ENCODE measurements around the gene RBM24.

GRCh38 chr6:17277256-17277655 lies 3.9 kb upstream of the RBM24 start:
- TF ChIP-seq CTCF (IDR thresholded peaks at IDR 0.05) (no peak), POLR2A (IDR thresholded peaks at IDR 0.05) (no peak), EP300 (IDR thresholded peaks at IDR 0.05) (no peak)

Data from ovary (tissue), 3 donors.